GM19438 (cell line): Measurements from ENCODE around the gene HTR1E.
A peak's percentile ranks its signal among the peaks of the same experiment; 100 is the strongest.
"Not testable (repeated sequence)": the region's sequence is repeated elsewhere in the genome, so short reads cannot be mapped to it uniquely, and the experiment has no call there.

ENCODE experiments used
- ATAC-seq: cut with Tn5 transposase; IDR thresholded peaks from one replicate; pipeline ENCODE4 v1.9.1; 2021; ENCODE audit warnings: low read depth; ENCODE audit not compliant: unreplicated experiment

HTR1E gene

GRCh38 chr6:86969573-86969972 is 32.2 kb downstream of the HTR1E start:
- ATAC-seq, result no peak

DNA sequence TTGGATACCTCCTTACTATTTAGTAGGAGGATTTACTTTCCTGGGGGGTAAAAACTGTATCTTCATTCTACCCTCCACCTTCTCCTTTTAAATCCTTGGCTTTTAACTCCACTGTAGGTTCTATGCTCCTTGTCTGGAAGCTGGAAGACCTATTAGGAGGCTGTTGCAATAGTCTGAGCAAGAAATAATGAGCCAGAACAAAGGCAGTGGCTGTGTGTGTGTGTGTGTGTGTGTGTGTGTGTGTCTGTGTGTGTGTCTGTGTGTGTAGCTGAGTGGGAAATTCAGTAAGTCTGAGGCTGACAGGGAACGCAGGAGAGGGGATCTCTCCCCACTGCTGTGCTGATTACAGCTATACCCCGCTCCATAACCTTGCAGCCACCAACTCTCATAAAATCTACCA is 35.8 kb downstream of the HTR1E start:
- ATAC-seq, result no peak

- ATAC-seq, result no peak
These were observed 40.9 kb downstream of the HTR1E start for GRCh38 chr6:86978251-86978650.

DNA sequence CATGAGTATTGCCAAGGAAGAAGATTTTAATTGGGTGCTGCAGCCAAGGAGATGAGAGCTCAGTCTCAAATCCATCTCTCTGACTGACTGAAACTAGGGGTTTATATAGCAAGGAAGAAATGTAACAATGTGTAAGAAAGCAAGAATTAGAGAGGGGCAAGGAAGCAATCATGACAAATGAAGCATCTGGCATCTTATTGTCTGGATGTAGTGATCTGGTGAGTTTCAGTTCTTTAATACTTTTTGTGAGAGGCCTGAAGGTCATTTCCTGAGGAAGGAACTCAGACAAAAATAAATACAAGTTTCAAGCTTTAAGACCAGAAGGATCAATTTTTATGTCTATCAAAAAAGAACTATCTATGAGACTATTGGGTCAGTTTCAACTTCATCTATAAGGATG is 64.2 kb downstream of the HTR1E start:
- ATAC-seq, result no peak

- ATAC-seq, result not testable (repeated sequence)
These were observed 65.1 kb downstream of the HTR1E start for GRCh38 chr6:87002391-87002790.

DNA sequence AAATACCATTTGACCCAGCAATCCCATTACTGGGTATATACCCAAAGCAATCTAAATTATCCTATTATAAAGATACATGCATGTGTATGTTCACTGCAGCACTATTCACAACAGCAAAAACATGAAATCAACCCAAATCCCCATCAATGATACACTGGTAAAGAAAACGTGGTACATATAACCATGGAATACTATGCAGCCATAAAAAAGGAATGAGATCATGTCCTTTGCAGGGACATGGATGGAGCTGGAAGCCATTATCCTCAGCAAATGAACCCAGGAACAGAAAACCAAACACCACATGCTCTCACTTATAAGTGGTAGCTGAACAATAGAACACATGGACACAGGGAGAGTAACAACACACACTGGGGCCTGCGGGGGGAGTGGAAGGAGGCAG is 69.2 kb downstream of the HTR1E start:
- ATAC-seq, result not testable (repeated sequence)

- ATAC-seq, result not testable (repeated sequence)
These were observed 72.3 kb downstream of the HTR1E start for GRCh38 chr6:87009581-87009980.

GRCh38 chr6:87012035-87012434 is 74.7 kb downstream of the HTR1E start:
- ATAC-seq, result no peak

- ATAC-seq, result no peak
These were observed 75.4 kb downstream of the HTR1E start for GRCh38 chr6:87012743-87013142.

GRCh38 chr6:87016772-87017171 is 79.4 kb downstream of the HTR1E start:
- ATAC-seq, result no peak

GRCh38 chr6:87027021-87027420 is 89.7 kb downstream of the HTR1E start:
- ATAC-seq, result no peak

- ATAC-seq, result no peak
These were observed 92.5 kb downstream of the HTR1E start for GRCh38 chr6:87029711-87030314.

- ATAC-seq, result no peak
These were observed 103.4 kb downstream of the HTR1E start for GRCh38 chr6:87040729-87041128.

DNA sequence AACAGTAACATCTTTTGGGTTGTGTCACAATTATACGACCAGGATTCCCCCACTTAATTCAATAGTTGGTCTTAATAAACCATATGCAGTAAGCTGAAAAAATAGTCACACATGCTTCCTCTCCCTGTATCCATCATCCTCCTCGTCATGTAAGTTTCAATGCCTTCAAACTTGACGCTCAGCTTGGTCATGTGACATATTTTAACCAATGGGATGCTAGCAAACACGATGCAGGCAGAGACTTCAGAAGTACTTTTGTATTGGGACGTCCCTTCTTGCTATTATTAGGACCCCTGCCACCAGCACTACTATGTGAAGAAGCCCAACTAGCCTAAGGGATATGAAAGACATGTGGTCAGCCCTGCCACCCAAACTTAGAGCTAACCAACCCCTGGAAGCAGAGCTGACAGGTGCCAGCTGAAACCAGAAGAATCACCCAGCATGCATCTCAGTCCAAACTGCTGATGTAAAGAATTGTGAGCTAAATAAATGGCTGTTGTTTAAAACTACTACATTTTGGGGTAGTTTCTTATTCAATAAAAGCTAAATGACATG is 108.3 kb downstream of the HTR1E start:
- ATAC-seq, result no peak

- no peak for ATAC-seq
These were observed 112.5 kb downstream of the HTR1E start for GRCh38 chr6:87049779-87050178.

DNA sequence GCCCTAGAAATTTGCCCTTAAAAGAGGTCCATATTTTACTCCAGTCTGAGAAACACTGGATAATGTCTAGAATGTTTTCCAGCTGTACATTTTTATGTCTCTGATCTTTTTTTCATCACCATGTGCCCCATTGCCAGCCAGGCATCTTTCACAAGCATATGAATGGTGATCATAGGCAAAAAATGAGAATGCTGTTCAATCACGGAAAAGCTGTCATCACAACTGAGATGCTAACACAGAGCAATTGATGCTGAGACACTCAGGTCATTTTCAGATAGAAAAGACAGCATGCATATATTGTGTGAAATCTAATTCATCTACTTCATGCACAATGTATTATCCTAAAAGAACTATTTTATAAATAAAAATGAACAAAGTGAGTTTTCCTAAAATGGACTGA is 116.0 kb downstream of the HTR1E start:
- no peak for ATAC-seq

DNA sequence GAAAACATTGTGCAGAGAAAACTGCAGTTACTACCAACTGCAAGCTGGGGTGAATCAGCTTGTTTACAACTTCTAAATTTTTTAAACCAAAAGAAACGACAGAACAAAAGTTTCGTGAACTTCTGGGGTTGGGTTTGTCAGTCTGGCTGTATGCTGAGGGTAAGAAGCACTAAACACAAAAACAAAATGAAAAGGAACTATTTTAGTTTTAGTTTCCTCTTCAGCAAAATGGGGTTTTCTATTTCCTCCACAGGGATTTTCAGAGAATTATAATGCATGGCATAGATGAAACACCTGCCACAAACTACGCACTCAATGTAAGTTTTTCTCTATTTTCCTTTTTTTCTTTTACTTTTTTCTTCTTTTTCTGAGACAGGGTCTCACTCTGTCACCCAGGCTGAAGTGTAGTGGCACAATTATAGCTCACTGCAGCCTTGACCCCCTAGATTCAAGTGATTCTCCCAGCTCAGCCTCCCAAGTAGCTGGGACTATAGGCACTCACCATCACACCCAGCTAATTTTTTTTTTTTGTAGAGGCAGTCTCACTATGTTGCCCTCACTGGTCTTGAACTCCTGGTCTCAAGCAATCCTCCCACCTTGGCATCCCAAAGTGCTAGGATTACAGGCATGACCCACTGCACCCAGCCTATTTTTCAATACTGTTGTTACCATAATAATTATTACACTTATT is 117.0 kb downstream of the HTR1E start:
- ATAC-seq, result peak; percentile 70

DNA sequence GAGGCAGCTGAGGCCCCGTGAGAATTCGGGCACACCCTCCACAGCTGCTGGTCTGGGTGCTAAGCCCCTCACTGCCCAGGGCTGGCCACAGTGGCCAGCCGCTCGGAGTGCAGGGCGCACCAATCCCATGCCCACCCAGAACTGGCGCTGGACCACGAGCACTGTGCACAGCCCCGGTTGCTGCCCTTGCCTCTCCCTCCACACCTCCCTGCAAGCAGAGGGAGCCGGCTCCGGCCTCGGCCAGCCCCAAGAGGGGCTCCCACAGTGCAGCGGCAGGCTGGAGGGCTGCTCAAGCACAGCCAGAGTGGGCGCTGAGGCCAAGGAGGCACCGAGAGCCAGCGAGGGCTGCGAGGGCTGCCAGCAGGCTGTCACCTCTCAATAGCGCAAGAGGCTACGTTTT is 122.6 kb downstream of the HTR1E start:
- no peak for ATAC-seq

- no peak for ATAC-seq
These were observed 127.8 kb downstream of the HTR1E start for GRCh38 chr6:87065117-87065516.
